CD1c-positive myeloid dendritic cell (primary cell): ENCODE results near the gene SLIT3.
"Not testable (repeated sequence)": the region's sequence is repeated elsewhere in the genome, so short reads cannot be mapped to it uniquely, and the experiment has no call there.

Experiments used
- DNase-seq: peaks from one replicate; pipeline ENCODE4 v3.0.0-alpha.2; 2016; ENCODE audit errors: extremely low spot score

Gene SLIT3

DNA sequence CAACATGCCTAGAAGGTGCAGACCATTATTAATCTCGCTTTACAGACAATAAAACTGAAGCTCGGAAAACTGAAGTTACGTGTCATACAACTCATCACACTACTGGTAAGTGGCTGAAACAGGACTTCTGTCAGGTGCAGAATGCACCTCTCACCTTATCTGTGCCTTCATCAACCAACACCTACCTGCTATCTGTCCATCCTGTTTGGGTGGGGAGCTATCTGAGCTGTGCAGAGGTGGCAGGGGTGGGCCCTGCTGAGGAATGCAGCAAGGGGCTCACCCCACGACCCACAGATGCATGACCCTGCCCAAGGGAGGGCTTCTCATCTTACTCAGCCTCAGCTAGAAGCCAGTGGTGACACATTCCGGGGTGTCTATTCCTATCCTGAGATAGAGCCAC, 81.6 kb downstream of the SLIT3 start:
- DNase-seq, result no peak

DNA sequence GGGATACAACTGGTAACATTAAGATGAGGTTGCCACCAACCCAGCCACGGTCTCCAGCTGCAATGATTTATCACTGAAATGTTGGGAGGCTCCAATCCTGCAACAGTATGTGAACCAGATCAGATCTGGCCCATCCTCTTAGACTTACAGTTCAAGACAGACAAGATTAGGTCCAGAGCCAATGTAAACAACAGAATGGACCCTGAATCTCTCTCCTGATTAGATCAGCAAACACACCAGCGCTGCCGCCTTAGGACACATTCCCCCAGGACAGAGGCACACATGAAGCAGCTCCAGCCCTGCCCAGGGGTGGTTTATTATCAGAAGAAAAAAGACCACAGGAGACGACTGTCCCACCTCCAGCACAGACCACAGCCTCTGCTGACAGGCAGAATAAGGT, 82.1 kb downstream of the SLIT3 start:
- DNase-seq, result no peak

DNA sequence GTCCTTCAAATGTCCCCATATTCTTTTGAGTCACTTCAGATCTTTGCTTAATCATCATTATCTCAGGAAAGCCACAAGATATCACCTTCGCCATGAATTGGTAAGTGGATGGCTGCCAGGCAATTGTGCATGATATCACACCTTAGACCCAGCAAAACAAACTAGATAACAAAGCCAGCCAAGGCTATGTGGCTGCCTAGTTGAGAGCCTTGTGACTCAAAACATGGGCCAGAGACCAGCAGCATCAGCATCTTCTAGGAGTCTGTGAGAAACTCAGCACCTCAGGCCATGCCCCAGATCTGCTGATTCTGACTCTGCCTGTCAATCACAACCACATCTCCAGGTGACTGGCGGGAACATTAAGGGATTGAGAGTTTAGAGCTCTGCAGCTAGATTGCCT, 82.8 kb downstream of the SLIT3 start:
- DNase-seq, result no peak

DNA sequence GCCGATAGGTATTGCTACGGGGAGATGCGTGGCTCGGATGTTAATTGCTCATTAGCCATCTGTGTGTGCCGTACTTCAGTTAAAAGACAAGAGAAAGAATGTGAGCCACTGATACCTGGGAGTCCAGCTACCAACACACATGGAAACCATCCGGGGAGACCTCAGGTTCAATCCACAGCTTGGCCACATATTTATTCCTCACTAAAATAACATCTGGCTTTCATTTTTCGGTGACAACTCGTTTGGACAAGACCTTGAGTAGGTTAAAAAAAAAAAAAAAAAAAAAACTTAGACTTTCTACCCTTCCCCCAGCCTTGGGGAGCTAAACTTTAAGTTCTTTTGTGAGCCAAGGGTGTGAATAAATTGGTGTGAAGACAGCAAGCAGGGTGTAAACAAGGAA, 84.1 kb downstream of the SLIT3 start:
- no peak for DNase-seq

DNA sequence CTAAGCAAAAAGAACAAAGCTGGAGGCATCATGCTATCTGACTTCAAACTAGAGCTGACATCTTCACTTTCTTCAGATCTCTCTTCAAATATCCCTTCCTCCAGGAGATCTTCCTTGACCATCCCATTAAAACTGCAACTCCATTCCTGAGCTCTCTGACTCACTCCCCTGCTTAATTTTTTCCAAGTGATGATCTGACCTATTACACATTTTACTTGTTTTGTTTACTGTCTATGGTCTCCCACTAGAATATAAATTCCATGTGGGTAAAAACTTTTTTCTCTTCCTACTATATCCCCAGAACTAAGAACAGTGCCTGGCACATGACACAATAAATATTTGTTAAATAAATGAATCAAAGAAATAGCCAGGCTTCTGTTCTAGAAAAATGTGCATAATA, 87.5 kb downstream of the SLIT3 start:
- no peak for DNase-seq

DNA sequence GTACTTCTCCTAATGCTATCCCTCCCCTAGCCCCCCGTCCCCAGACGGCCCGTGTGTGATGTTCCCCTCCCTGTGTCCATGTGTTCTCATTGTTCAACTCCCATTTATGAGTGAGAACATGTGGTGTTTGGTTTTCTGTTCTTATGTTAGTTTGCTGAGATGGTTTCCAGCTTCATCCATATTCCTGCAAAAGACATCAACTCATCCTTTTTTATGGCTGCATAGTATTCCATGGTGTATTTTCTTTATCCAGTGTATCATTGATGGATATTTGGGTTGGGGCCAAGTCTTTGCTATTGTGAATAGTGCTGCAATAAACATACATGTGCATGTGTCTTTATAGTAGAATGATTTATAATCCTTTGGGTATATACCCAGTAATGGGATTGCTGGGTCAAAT, 89.2 kb downstream of the SLIT3 start:
- not testable (repeated sequence) for DNase-seq

DNA sequence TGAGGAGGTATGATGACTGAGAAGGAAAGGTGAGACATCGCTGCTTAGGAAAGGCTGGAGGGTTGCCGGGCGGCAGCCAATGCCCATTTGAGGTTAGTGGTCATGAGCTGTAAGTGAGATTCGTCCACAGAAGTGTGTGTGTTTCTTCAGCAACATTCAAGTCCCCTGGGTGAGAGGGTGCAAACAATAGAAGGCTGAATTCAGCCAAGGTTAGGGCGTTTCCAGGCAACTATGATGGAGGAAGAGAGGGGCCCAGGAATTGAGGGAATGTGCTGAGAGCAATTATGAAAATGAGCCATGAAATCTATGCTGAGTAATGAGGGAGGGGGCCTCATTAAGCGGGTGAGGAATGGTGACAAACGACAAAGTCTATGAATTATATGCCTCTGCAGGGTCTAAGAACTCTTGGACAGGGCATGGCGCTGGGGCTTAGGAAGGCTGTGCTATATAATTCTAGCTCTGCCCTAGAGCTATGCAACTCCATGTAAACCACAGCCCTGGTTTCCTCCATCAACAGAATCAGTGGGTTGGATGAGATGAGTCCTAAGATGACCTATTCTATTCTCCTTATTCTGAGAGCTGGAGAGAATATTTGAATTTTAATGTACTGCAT, 96.0 kb downstream of the SLIT3 start:
- no peak for DNase-seq

DNA sequence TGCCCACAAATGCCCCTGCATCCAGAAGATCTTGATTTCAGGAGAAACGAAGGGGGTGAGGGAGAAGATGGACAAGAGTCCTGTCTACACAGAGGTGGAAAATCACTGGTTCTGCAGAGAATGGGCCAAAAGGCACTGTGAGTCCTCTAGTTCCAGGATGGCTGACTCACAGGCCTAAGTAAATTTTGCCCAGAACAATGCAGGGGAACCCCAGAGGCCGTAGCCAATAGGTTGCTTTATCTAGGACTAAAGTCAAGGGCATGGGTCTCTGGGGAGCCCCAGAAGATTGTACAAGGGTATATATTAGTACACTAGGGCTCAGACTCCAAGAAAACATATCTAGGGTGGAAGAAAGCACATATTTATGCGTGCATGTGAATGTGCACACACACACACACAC, 98.0 kb downstream of the SLIT3 start:
- DNase-seq, result no peak

DNA sequence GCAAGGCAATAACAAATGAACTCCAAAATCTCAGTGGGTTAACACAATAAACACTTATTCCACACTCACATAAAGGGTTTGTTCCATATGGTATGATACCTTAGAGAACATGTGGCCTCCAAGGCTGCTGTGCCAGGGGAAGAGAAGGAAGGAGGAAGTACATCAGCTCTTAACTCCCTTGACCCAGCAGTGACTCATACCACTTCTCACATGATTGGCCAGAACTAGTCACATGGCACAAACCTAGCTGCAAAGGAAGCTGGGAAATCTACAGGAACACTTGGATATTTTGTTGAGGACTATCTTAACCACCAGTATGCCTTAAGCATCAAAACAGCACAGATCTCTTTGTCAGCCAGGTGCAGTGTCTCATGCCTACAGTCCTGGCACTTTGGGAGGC, 99.3 kb downstream of the SLIT3 start:
- no peak for DNase-seq

DNA sequence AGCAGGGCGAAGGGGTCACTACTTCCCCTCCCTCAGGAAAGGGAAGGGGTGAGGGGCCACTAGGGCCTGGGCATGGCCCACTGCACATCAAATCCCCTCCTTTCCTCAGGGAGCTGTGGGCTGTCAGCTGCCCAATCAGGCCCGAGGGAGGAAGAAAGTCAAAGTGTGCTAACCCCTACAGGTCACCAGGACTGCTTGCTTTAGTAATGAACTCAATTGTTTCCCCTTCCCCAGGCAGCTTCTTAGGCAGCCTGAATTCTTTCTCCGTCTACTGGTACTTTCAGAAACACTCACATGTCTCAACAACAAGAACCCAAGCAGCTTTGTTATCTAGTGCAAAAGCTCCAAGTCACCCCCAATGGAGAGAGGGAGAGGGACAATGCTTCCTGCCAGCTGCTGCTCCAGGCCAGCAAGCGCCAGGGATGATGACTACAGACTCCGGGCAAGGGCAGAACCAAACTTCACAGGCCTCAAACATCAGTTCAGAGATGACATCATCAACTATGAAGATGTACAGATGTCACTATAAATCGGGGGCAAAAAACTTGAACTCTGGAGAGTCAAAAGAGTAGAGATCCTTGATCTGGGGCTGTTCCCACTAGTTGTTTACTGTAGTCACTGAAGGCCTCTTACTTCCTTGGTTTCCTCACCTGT, 100.7 kb downstream of the SLIT3 start:
- no peak for DNase-seq

DNA sequence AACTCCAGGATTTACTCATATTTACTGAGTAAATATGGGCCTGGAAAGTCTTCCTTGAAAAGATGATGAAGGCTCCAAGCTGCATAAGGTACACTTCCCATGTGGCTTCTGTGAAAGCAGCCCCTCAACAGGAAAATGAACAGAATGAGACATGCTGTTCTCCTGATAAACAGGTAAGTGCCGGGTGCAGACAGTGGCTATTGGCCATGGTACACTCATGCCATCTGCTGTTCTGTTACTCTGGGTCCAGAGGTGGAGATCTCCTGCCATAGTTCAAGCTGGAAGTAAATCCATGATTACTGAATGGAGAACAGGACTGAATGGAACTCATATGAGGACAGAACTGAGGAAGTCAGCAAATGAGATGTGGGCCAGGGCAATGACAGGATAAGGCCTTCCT, 103.6 kb downstream of the SLIT3 start:
- DNase-seq, result no peak

DNA sequence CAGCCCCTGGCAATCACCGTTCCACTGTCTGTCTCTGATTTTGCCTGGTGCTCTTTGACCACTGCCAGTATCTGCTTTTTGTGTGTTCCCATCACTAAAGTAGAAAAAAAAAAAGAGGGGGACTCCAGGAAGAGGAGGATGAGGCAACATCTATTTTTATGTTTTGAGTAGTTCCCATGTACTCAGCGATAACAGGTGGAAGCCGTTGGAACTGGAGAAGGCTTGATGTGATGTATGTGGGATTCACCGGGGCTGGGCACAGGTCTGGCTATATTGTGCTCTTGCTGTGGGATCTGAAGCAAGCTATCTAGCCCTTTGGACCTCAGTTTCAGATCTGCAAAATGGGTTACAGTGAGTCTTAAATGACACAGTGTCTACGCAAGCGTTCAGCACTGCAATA, 104.9 kb downstream of the SLIT3 start:
- DNase-seq, result no peak

DNA sequence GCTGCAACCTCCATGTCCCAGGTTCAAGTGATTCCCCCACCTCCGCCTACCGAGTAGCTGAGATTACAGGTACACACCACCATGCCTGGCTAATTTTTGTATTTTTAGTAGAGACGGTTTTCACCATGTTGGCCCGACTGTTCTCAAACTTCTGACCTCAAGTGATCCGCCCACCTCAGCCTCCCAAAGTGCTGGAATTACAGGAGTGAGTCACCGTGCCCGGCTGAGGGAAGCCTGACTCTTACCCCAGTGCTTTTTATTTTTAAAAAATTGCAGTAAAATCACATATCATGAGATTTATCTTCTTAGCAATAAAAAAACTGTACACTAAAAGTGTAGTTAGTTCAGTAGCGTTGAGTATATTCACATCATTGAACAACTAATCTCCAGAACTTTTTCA, 105.3 kb downstream of the SLIT3 start:
- no peak for DNase-seq

DNA sequence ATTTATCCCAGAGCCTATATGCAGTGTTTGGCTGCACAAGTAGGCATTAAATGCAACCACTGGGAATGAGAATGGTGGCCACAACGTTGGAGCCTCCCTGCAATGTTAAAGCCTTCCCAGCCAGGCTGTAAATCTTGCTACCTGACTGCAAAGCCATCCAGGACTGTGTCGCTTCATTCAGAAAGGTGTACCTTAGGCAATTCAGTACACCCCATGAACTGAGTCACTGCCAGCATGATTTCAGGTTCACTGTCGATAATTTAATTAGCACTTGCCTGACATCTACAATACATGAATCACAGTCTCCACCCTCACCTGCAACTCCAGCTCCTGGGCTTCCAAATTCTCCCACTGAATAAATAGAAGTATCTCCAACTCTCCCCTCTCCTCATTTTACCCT, 108.4 kb downstream of the SLIT3 start:
- no peak for DNase-seq

DNA sequence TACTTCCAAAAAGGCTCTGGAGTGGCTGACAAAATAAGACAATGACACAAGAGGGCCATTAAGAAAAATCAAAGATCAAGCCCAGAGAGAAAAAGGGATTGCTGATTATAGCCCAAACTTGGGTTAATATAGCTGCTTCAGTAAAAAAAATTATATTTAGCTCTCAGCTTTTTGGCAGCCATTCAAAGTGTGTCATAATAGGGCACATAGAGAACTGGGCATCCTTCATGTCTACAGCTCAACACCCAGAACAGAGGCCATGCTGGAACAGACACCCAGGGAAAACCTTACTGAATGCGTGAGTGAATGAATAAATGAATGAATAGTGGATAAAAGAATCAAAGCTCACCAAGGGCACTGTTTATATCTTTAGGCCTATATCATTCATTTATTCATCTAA, 110.1 kb downstream of the SLIT3 start:
- DNase-seq, result no peak

DNA sequence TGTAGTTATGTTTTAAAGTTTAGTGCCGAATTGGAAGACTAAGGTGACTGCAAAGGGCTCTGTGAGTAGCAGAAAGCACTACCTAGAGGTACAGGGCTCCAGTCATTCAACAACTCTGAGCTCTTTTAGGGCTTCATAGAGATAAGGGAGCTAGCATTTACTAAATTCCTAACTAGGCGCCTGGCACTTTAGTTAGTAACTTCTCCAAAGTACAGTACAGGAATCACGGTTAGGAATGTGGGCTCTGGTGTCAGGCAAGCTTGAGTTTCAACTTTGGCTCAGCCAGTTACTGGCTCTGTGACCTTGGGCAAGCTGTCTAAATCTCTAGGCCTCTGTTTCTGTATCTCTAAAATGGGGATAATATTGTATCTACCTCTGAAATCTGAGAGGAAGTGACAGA, 115.3 kb downstream of the SLIT3 start:
- DNase-seq, result no peak

DNA sequence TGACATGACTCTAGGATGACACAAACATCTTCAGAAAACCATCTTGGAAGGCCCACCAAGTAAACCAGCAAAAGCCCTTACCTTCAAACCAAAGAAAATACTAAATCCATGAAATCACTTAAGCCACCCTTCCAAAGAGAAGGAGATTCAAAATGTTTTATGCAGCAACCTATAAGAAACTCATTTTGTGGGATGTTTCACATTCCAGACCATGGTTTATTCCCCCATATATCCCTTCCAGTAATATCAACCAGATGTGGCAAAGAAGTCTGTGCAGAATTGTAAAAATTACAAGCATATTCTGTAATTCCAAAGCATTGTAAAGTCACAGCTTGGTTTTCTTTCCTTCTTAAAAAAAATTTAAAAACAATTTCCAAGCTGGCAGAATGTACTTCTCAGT, 117.4 kb downstream of the SLIT3 start:
- no peak for DNase-seq

DNA sequence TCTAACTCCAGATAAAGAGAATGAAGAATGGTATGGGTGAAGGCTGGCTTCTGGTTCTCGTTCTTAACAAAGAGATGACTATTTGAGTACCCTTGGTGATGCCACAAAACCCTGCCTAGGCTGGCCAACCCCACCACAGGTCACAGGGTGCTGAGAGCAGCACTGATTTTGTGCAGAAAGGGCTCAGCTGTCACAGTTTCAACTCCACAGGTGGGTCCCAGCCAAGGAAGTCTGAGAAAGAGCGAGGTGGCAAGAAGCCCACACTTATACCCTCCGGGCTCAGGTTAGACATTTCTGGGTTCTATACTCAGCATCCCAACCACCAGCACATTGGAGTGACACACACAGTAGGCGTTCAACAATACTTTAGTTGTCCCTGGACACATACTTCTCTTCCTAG, 118.1 kb downstream of the SLIT3 start:
- DNase-seq, result no peak

DNA sequence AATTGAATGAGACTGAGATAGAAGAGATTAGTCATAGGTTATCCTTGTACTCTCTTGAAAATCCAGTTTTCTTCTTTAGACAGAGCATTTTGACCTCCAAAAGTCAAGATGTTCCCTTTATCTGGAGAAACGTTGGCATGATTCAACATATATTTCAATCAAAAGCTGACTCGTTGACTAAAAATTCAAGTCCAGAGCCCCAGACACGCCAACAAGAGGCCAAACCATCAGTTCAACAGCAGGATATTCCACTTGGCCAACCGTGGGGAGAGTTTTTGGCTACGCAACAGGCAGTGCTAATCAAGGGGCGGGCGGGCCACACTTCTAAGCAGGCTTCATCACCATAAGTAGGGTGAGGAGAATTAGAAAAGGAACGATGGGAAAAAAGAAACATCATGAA, 119.1 kb downstream of the SLIT3 start:
- no peak for DNase-seq

DNA sequence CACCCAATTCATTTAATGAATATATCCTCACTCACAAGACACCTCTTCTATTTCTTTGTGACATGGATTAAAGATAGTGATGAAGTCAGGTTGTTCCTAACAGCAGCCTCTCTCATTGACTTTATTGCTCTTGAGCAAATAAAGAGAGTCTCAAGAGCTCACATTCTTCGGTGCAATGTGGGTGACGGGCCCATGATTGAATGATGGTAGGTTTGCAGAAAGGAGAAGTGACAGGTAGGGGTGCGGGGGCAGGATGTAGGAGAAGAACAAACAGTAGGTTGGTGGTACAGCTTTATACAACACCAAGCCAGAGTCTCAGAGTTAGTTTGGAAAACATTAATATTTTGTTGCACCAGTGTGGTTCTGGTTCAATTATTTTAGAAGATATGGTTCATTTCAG, 122.2 kb downstream of the SLIT3 start:
- DNase-seq, result no peak

DNA sequence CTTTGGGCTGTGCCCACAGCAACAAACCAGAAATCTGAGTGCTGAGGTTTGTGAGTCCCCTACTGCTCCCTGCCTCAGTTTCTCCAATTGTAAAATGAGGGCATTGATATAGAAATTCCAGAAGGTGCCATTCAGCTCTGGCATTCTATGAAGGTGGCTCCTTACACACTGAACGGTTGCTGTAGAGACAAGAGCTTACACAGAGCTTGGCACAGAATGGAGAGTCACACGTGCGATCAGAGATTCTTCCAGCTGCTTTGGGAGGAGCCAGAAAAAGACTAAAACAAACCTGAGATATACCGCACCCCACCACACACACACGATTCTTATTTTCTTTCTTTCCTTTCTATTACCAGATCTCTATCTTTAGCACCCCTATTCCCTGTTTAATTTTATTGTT, 122.7 kb downstream of the SLIT3 start:
- DNase-seq, result no peak

DNA sequence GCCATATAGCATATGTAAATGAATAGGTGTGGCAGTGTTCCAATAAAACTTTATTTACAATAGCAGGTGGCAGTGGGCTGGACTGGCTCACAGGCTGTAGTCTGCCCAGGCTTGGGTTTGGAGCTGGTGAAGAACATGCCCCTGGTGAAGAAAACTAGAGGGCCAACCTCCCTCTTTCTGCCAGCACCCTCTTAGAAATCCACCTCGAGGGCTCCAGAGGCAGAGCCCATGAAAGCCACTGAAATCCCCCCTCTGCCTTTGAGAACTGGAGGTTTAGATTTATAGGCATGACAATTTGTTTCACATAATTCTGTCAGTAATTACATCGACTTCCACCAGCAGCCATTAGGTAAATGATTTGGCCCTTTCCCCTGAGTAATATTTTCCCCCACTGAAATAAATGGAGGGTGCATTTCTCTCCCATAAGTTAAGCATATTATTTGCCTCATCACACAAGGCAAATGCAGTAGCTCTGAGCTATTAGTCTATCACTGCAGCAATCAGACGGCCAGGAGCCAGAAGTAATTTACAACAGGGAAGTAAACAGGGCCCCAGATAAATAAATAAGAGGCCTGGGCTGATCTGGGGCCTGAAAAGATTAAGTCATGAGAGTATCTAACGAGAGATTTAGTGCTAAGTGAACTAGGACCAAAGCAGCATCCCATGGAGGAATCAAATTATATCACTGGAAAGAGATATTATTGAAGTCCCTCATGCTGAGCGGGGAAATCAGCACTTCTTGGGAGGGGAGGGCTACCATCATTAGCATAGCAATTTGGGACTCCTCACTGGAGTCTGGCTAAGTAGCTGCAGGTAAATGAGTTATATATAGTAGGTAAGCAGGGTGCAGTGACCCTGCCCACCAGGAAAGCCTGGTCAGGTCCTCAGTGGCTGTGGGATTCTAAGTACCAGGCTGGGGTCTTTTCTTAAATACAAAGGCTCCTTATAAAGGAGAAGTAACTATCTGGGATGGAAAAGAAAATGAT, 123.9 kb downstream of the SLIT3 start:
- no peak for DNase-seq

DNA sequence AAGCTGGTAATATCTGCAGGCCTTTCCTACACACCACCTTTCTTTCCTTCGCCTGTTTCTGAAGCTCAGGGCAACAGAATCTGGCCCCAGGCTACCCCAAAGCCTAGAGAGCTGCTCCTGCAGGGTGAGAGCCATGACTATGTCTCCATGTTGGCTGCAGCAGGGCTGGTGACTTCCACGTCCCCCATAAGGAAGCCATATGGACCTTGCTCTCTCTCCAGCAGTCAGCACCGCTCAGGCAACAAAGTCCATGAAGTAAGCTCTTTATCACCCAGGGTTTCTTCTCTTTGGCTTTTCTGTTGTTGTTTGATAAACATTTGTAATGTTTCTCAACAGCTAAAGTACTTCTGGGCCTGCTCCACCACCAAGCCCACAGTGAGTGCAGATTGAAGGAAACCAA, 125.2 kb downstream of the SLIT3 start:
- DNase-seq, result no peak
